ENCODE results near the gene PTPRK.
"Not testable (repeated sequence)": the region's sequence is repeated elsewhere in the genome, so short reads cannot be mapped to it uniquely, and the experiment has no call there.

PTPRK gene

GRCh38 chr6:128492386-128492785 is 28.0 kb downstream of the PTPRK start:
- Histone ChIP-seq H3K36me3 (ENCODE audit: control insufficient read depth, insufficient read depth, low read length) (no peaks in the 10 kb centered on the region), H3K4me1 (ENCODE audit: control insufficient read depth, insufficient read depth, low read length) (peaks cover 31% of the 10 kb centered on the region), H3K27ac (ENCODE audit: insufficient read depth, low read depth, low read length, poor library complexity, severe bottlenecking) (no peak overlapping the region), H3K4me3 (ENCODE audit: insufficient read depth, low read depth, low read length) (no peak overlapping the region), H3K27me3 (ENCODE audit: control insufficient read depth, insufficient read depth, low read length, poor library complexity, severe bottlenecking) (no peaks in the 10 kb centered on the region), H3K9me3 (ENCODE audit: control insufficient read depth, low read length) (no peaks in the 10 kb centered on the region)
- 95 to 100% methylated on average over 1 to 2 of the region's 2 CpGs for WGBS, 2 experiments

DNA sequence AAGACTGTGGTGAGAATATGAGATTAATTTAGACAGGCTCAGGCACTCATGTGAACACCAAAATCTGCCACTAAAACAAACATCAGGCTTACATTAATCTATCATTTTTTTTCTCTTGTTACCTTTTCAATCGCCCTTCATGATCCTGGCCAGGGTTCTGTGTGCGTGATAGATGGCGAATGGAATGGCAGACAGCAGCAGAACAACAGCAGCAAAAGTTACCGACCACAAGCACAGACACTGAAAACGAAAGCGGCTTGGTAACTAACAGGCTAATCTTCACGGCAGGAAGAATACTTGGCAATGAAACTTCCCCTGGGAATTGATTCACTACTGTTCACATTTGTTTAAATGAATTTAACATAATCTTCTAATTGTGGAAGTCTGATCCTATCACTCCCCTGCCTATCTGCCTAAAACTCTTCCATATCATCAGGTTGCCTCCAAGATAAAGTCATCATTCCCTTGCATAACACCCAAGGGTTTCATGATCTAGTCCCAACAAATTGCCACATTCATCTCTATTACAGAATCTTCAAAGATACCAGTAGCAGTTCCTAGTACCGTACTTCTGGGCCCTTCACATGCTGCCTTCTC is 28.7 kb downstream of the PTPRK start:
- Histone ChIP-seq H3K36me3 (ENCODE audit: control insufficient read depth, insufficient read depth, low read length) (no peaks in the 10 kb centered on the region), H3K9me3 (ENCODE audit: control insufficient read depth, low read length) (no peaks in the 10 kb centered on the region), H3K27me3 (ENCODE audit: control insufficient read depth, insufficient read depth, low read length, poor library complexity, severe bottlenecking) (no peaks in the 10 kb centered on the region), H3K4me1 (ENCODE audit: control insufficient read depth, insufficient read depth, low read length) (peaks cover 31% of the 10 kb centered on the region), H3K27ac (ENCODE audit: insufficient read depth, low read depth, low read length, poor library complexity, severe bottlenecking) (no peak overlapping the region), H3K4me3 (ENCODE audit: insufficient read depth, low read depth, low read length) (no peak overlapping the region)
- WGBS, 2 experiments: 84 to 85% methylated on average over 8 of the region's 8 CpGs

DNA sequence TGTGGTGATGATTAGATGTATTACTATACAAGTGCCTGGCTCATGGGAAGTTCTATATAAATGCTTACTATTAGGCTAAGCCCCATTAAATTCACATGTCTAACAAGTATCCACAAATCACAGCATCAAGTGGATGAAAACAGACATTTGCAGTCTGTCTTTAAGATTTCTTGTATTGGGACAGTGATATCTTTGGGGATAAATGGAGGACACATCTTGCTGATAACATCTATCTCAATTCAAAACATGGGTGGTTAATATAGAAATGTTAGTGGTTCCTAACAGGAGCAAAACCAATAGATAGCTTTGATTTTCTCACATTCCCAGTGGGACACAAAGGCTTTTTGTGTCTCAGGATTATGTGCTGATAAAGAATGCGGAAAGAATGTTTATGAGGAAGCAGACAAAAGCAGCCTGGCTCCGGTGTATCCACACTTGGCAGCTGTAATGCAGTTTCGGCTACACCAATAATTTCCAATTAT is 29.3 kb downstream of the PTPRK start:
- no peak overlapping the region for H3K4me3 ChIP-seq (ENCODE audit: insufficient read depth, low read depth, low read length)
- no peaks in the 10 kb centered on the region for H3K36me3 ChIP-seq (ENCODE audit: control insufficient read depth, insufficient read depth, low read length)
- H3K4me1 ChIP-seq (ENCODE audit: control insufficient read depth, insufficient read depth, low read length): peaks cover 31% of the 10 kb centered on the region
- no peaks in the 10 kb centered on the region for H3K27me3 ChIP-seq (ENCODE audit: control insufficient read depth, insufficient read depth, low read length, poor library complexity, severe bottlenecking)
- 57 to 73% methylated on average over 2 of the region's 3 CpGs for WGBS, 2 experiments
- H3K27ac ChIP-seq (ENCODE audit: insufficient read depth, low read depth, low read length, poor library complexity, severe bottlenecking): no peak overlapping the region
- H3K9me3 ChIP-seq (ENCODE audit: control insufficient read depth, low read length): no peaks in the 10 kb centered on the region

GRCh38 chr6:128487746-128488145 is 32.7 kb downstream of the PTPRK start:
- H3K4me1 ChIP-seq (ENCODE audit: control insufficient read depth, insufficient read depth, low read length): peaks cover 20% of the 10 kb centered on the region
- no peak overlapping the region for H3K4me3 ChIP-seq (ENCODE audit: insufficient read depth, low read depth, low read length)
- no peaks in the 10 kb centered on the region for H3K36me3 ChIP-seq (ENCODE audit: control insufficient read depth, insufficient read depth, low read length)
- WGBS, 2 experiments: 90 to 93% methylated on average over 3 of the region's 3 CpGs
- no peaks in the 10 kb centered on the region for H3K27me3 ChIP-seq (ENCODE audit: control insufficient read depth, insufficient read depth, low read length, poor library complexity, severe bottlenecking)
- H3K9me3 ChIP-seq (ENCODE audit: control insufficient read depth, low read length): no peaks in the 10 kb centered on the region
- no peak overlapping the region for H3K27ac ChIP-seq (ENCODE audit: insufficient read depth, low read depth, low read length, poor library complexity, severe bottlenecking)

GRCh38 chr6:128487055-128487454 is 33.3 kb downstream of the PTPRK start:
- Histone ChIP-seq H3K27me3 (ENCODE audit: control insufficient read depth, insufficient read depth, low read length, poor library complexity, severe bottlenecking) (no peaks in the 10 kb centered on the region), H3K27ac (ENCODE audit: insufficient read depth, low read depth, low read length, poor library complexity, severe bottlenecking) (no peak overlapping the region), H3K4me1 (ENCODE audit: control insufficient read depth, insufficient read depth, low read length) (peaks cover 21% of the 10 kb centered on the region), H3K36me3 (ENCODE audit: control insufficient read depth, insufficient read depth, low read length) (no peaks in the 10 kb centered on the region), H3K4me3 (ENCODE audit: insufficient read depth, low read depth, low read length) (no peak overlapping the region), H3K9me3 (ENCODE audit: control insufficient read depth, low read length) (no peaks in the 10 kb centered on the region)
- WGBS, 2 experiments: 90 to 93% methylated on average over 2 of the region's 2 CpGs

DNA sequence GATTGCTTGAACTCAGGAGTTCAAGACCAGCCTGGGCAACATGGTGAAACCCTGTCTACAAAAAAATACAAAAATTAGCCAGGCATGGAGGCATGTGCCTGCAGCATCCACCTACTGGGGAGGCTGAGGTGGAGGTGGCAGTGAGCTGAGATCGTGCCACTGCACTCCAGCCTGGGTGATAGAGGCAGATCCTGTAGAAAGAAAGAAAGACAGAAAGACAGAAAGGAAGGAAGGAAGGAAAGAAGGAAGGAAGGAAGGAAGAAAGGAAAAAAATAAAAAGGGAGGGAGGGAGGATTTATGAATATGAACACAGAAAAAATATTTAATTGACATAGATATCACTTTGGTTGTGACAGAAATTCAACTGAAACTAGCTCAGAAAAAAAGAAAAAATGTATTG is 33.8 kb downstream of the PTPRK start:
- not testable (repeated sequence) for H3K27me3 ChIP-seq (ENCODE audit: control insufficient read depth, insufficient read depth, low read length, poor library complexity, severe bottlenecking); H3K36me3 ChIP-seq (ENCODE audit: control insufficient read depth, insufficient read depth, low read length); H3K27ac ChIP-seq (ENCODE audit: insufficient read depth, low read depth, low read length, poor library complexity, severe bottlenecking); H3K9me3 ChIP-seq (ENCODE audit: control insufficient read depth, low read length); H3K4me3 ChIP-seq (ENCODE audit: insufficient read depth, low read depth, low read length)
- H3K4me1 ChIP-seq (ENCODE audit: control insufficient read depth, insufficient read depth, low read length): peaks cover 16% of the 10 kb centered on the region
- WGBS, 2 experiments: 88 to 97% methylated on average over 1 of the region's 1 CpG

- H3K4me1 ChIP-seq (ENCODE audit: control insufficient read depth, insufficient read depth, low read length): peaks cover 3% of the 10 kb centered on the region
- no peak overlapping the region for H3K27ac ChIP-seq (ENCODE audit: insufficient read depth, low read depth, low read length, poor library complexity, severe bottlenecking)
- no peak overlapping the region for H3K4me3 ChIP-seq (ENCODE audit: insufficient read depth, low read depth, low read length)
- H3K36me3 ChIP-seq (ENCODE audit: control insufficient read depth, insufficient read depth, low read length): no peaks in the 10 kb centered on the region
- H3K9me3 ChIP-seq (ENCODE audit: control insufficient read depth, low read length): no peaks in the 10 kb centered on the region
- WGBS, 2 experiments: 96 to 99% methylated on average over 5 of the region's 5 CpGs
- no peaks in the 10 kb centered on the region for H3K27me3 ChIP-seq (ENCODE audit: control insufficient read depth, insufficient read depth, low read length, poor library complexity, severe bottlenecking)
Measured at GRCh38 chr6:128483472-128484135, 36.8 kb downstream of the PTPRK start.

GRCh38 chr6:128482642-128483041 is 37.8 kb downstream of the PTPRK start:
- Histone ChIP-seq H3K4me1 (ENCODE audit: control insufficient read depth, insufficient read depth, low read length) (peaks cover 3% of the 10 kb centered on the region), H3K27ac (ENCODE audit: insufficient read depth, low read depth, low read length, poor library complexity, severe bottlenecking) (no peak overlapping the region), H3K36me3 (ENCODE audit: control insufficient read depth, insufficient read depth, low read length) (no peaks in the 10 kb centered on the region), H3K27me3 (ENCODE audit: control insufficient read depth, insufficient read depth, low read length, poor library complexity, severe bottlenecking) (no peaks in the 10 kb centered on the region), H3K4me3 (ENCODE audit: insufficient read depth, low read depth, low read length) (no peak overlapping the region), H3K9me3 (ENCODE audit: control insufficient read depth, low read length) (no peaks in the 10 kb centered on the region)
- WGBS, 2 experiments: 81 to 87% methylated on average over 3 of the region's 3 CpGs

- Histone ChIP-seq H3K36me3 (ENCODE audit: control insufficient read depth, insufficient read depth, low read length) (no peaks in the 10 kb centered on the region), H3K4me1 (ENCODE audit: control insufficient read depth, insufficient read depth, low read length) (peaks cover 3% of the 10 kb centered on the region), H3K4me3 (ENCODE audit: insufficient read depth, low read depth, low read length) (no peak overlapping the region), H3K27me3 (ENCODE audit: control insufficient read depth, insufficient read depth, low read length, poor library complexity, severe bottlenecking) (no peaks in the 10 kb centered on the region), H3K27ac (ENCODE audit: insufficient read depth, low read depth, low read length, poor library complexity, severe bottlenecking) (no peak overlapping the region), H3K9me3 (ENCODE audit: control insufficient read depth, low read length) (no peaks in the 10 kb centered on the region)
- 87 to 92% methylated on average over 4 of the region's 4 CpGs for WGBS, 2 experiments
Measured at GRCh38 chr6:128479991-128480390, 40.4 kb downstream of the PTPRK start.

DNA sequence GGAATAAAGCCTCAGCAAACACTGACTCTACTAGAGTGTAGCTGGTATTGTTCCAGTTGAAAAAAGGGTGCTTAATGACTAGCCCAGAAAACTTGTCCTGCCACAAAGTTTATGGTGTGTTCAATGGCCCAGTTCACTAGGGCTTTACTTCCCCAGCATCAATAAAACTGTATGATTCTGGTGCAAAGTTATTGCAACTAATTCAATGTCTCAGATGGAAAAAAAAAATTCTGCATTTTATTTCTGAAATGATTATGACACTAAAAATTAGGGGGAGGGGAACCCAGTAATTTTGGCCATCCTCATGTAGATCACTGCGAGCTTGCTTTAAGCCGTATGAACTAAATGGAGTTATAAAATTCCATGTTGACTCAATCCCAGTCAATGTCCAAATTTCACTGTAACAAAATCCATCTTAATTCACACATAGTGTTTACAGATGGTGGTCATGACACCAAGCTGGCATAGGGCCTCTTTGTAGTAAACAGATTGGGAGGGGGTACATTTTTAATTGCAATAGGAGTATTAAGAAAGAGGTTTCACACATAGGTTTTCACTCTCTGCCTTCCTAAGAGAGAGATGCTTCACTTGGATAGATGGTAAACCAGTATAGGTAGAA is 41.2 kb downstream of the PTPRK start:
- Histone ChIP-seq H3K27ac (ENCODE audit: insufficient read depth, low read depth, low read length, poor library complexity, severe bottlenecking) (no peak overlapping the region), H3K27me3 (ENCODE audit: control insufficient read depth, insufficient read depth, low read length, poor library complexity, severe bottlenecking) (no peaks in the 10 kb centered on the region), H3K4me3 (ENCODE audit: insufficient read depth, low read depth, low read length) (no peak overlapping the region), H3K36me3 (ENCODE audit: control insufficient read depth, insufficient read depth, low read length) (no peaks in the 10 kb centered on the region), H3K4me1 (ENCODE audit: control insufficient read depth, insufficient read depth, low read length) (peaks cover 3% of the 10 kb centered on the region), H3K9me3 (ENCODE audit: control insufficient read depth, low read length) (no peaks in the 10 kb centered on the region)
- WGBS, 2 experiments: 94% methylated on average over 2 of the region's 2 CpGs
